SK-N-SH (cell line): ENCODE data around the gene SH3D19. TPM values are rescaled to one million over a fixed set of nuclear protein-coding genes. Genes with fewer than 3 reads are reported as not detected.

Experiments
- CTCF ChIA-PET: fragments of 300-600, 350-600 bp; formaldehyde crosslinking; extraction: SDS; loops from one replicate; lab custom pipeline; 2021; lab: Yijun Ruan, JAX
- POLR2A ChIA-PET: fragments of 350-600 bp; sonication (Branson Sonifier 250); formaldehyde crosslinking; extraction: SDS; loops from one replicate; lab custom pipeline; 2020; ENCODE audit warnings: antibody characterized with exemption, inconsistent platforms; lab: Yijun Ruan, JAX
- DNase-seq: peaks from one replicate; pipeline ENCODE4 v3.0.0; 2012
- H2AFZ ChIP-seq: fragments of 200-600 bp; sonication (generic); 2 replicates; pipeline ENCODE4 v1.8.1; 2016; ENCODE audit warnings: antibody characterized with exemption, mild to moderate bottlenecking, low read depth
- H3F3A ChIP-seq: fragments of 200-600 bp; sonication (generic); replicated peaks from 2 replicates; pipeline ENCODE3; 2016; ENCODE audit warnings: antibody characterized with exemption, mild to moderate bottlenecking; ENCODE audit not compliant: insufficient read depth
- H3K27ac ChIP-seq, 2 experiments: fragments of 200-500 bp in 1 of 2; fragments of 200-600 bp in 1 of 2; sonication (Bioruptor generic) in 1 of 2; sonication (generic), shearing (Covaris generic) in 1 of 2; 2 replicates each; pipeline versions ENCODE4 v1.5.1 to v1.6.1; 2014 to 2016; ENCODE audit warnings: low read depth in 2 of 2, inconsistent platforms in 1 of 2, low read length in 1 of 2, mild to moderate bottlenecking in 1 of 2, mixed read lengths in 1 of 2
- H3K27me3 ChIP-seq: fragments of 200-600 bp; sonication (generic), shearing (Covaris generic); 2 replicates; pipeline ENCODE4 v1.6.1; 2016; ENCODE audit warnings: mixed run types; ENCODE audit not compliant: insufficient read depth
- H3K36me3 ChIP-seq, 2 experiments: fragments of 200-500 bp in 1 of 2; fragments of 200-600 bp in 1 of 2; sonication (Bioruptor generic) in 1 of 2; sonication (generic) in 1 of 2; replicated peaks in 1 of 2; 2 replicates each; pipeline versions ENCODE3 to v1.5.1; 2014 to 2016; ENCODE audit warnings: low read length in 1 of 2, mild to moderate bottlenecking in 1 of 2; ENCODE audit not compliant: insufficient read depth in 2 of 2, control insufficient read depth in 1 of 2
- H3K4me1 ChIP-seq, 2 experiments: fragments of 200-500 bp in 1 of 2; fragments of 200-600 bp in 1 of 2; sonication (Bioruptor generic) in 1 of 2; sonication (generic), shearing (Covaris generic) in 1 of 2; 2 replicates each; pipeline versions ENCODE4 v1.5.1 to v1.6.1; 2014 to 2016; ENCODE audit warnings: low read depth in 1 of 2, low read length in 1 of 2, mixed run types in 1 of 2; ENCODE audit not compliant: insufficient read depth in 2 of 2, control insufficient read depth in 1 of 2
- H3K4me2 ChIP-seq: fragments of 200-600 bp; sonication (generic), shearing (Covaris generic); 2 replicates; pipeline ENCODE4 v1.6.1; 2017; ENCODE audit warnings: mixed run types
- H3K4me3 ChIP-seq, 2 experiments: fragments of 200-500 bp in 1 of 2; fragments of 200-600 bp in 1 of 2; sonication (Bioruptor generic) in 1 of 2; sonication (generic), shearing (Covaris generic) in 1 of 2; 2 replicates each; pipeline versions ENCODE4 v1.5.1 to v1.8.1; 2014 to 2016; ENCODE audit warnings: low read depth in 2 of 2, inconsistent platforms in 1 of 2, low read length in 1 of 2, mild to moderate bottlenecking in 1 of 2, mixed read lengths in 1 of 2, moderate library complexity in 1 of 2
- H3K79me2 ChIP-seq: fragments of 200-600 bp; sonication (generic); 2 replicates; pipeline ENCODE4 v1.8.1; 2017; ENCODE audit warnings: mild to moderate bottlenecking; ENCODE audit not compliant: insufficient read depth
- H3K9ac ChIP-seq: fragments of 200-600 bp; sonication (generic); 2 replicates; pipeline ENCODE4 v1.6.1; 2017; ENCODE audit warnings: mixed run types
- H3K9me2 ChIP-seq: fragments of 200-600 bp; sonication (generic); 2 replicates; pipeline ENCODE4 v1.6.1; 2017; ENCODE audit warnings: mixed run types
- H3K9me3 ChIP-seq: fragments of 200-600 bp; sonication (generic); 2 replicates; pipeline ENCODE4 v1.6.1; 2017; ENCODE audit warnings: mixed run types, mild to moderate bottlenecking, moderate library complexity
- H4K20me1 ChIP-seq: fragments of 200-600 bp; sonication (generic); 2 replicates; pipeline ENCODE4 v1.6.1; 2017; ENCODE audit warnings: mild to moderate bottlenecking, mixed run types; ENCODE audit not compliant: insufficient read depth
- CHD2 ChIP-seq: fragments of 150-350 bp; IDR thresholded peaks from 2 replicates; pipeline ENCODE4 v1.6.1; 2018; ENCODE audit warnings: low read length; ENCODE audit not compliant: partially characterized antibody
- CTCF ChIP-seq: fragments of 200-600 bp; sonication (generic); IDR thresholded peaks from 2 replicates; pipeline ENCODE4 v1.6.1; 2017; ENCODE audit warnings: antibody characterized with exemption, mild to moderate bottlenecking, moderate library complexity
- ELF1 ChIP-seq: IDR thresholded peaks from 2 replicates; pipeline ENCODE4 v1.4.0; 2012
- EZH2phosphoT487 ChIP-seq: fragments of 200-600 bp; sonication (generic); IDR thresholded peaks from 2 replicates; pipeline ENCODE4 v1.6.1; 2017; ENCODE audit warnings: low read depth, mixed run types, mild to moderate bottlenecking, antibody characterized with exemption, moderate library complexity, borderline replicate concordance
- FOXJ3 ChIP-seq: sonication (generic); formaldehyde crosslinking; IDR thresholded peaks from 2 replicates; pipeline ENCODE4 v1.5.1; 2020; ENCODE audit warnings: mild to moderate bottlenecking, missing genetic modification reagents
- FOXM1 ChIP-seq: IDR thresholded peaks from 2 replicates; pipeline ENCODE4 v1.4.0; 2012; ENCODE audit warnings: low read depth, mild to moderate bottlenecking
- GABPA ChIP-seq: IDR thresholded peaks from 2 replicates; pipeline ENCODE4 v1.4.0; 2012; ENCODE audit warnings: low read depth, mild to moderate bottlenecking
- GATA2 ChIP-seq: sonication (generic); formaldehyde crosslinking; IDR thresholded peaks from 2 replicates; pipeline ENCODE4 v1.5.0; 2020; ENCODE audit warnings: mild to moderate bottlenecking, missing genetic modification reagents
- IRF3 ChIP-seq: fragments of 150-350 bp; IDR thresholded peaks from 2 replicates; pipeline ENCODE4 v1.6.1; 2016; ENCODE audit warnings: mild to moderate bottlenecking, low read depth, low read length
- MAX ChIP-seq: IDR thresholded peaks from 2 replicates; pipeline ENCODE4 v1.4.0; 2012; ENCODE audit warnings: low read depth
- MEF2A ChIP-seq: IDR thresholded peaks from 2 replicates; pipeline ENCODE4 v1.4.0; 2012; ENCODE audit warnings: low read depth, borderline replicate concordance
- MXI1 ChIP-seq: IDR thresholded peaks from 2 replicates; pipeline ENCODE4 v1.6.1; 2012; ENCODE audit warnings: mild to moderate bottlenecking, low read depth, low read length, improper control_type of control experiment
- NFIC ChIP-seq: IDR thresholded peaks from 2 replicates; pipeline ENCODE4 v1.4.0; 2012; ENCODE audit warnings: borderline replicate concordance
- RAD21 ChIP-seq: IDR thresholded peaks from 2 replicates; pipeline ENCODE4 v1.6.1; 2012; ENCODE audit warnings: mild to moderate bottlenecking, low read length
- RCOR1 ChIP-seq: fragments of 150-350 bp; IDR thresholded peaks from 2 replicates; pipeline ENCODE4 v1.6.1; 2017; ENCODE audit warnings: antibody characterized with exemption, low read length
- RFX5 ChIP-seq: IDR thresholded peaks from 2 replicates; pipeline ENCODE4 v1.6.1; 2012; ENCODE audit warnings: mild to moderate bottlenecking, improper control_type of control experiment, low read length
- SMC3 ChIP-seq: IDR thresholded peaks from 2 replicates; pipeline ENCODE4 v1.6.1; 2012; ENCODE audit warnings: low read depth, low read length, improper control_type of control experiment
- TCF12 ChIP-seq: IDR thresholded peaks from 2 replicates; pipeline ENCODE4 v1.4.0; 2012
- USF1 ChIP-seq: IDR thresholded peaks from 2 replicates; pipeline ENCODE4 v1.4.0; 2012; ENCODE audit warnings: low read depth, borderline replicate concordance
- YY1 ChIP-seq: IDR thresholded peaks from 2 replicates; pipeline ENCODE4 v1.4.0; 2012; ENCODE audit warnings: low read depth, mild to moderate bottlenecking
- ZBTB33 ChIP-seq: IDR thresholded peaks from 2 replicates; pipeline ENCODE4 v1.4.0; 2012; ENCODE audit warnings: low read depth, borderline replicate concordance
- WGBS: methylation state at CpG from one replicate; pipeline ENCODE4 v1.1.6; 2017; ENCODE audit warnings: low lambda C conversion rate; 5-methylcytosine and 5-hydroxymethylcytosine counted together
- polyA plus RNA-seq, 3 experiments: library from polyadenylated mRNA; depleted of rRNA; stranded (reverse); fragments of >200 nt; gene quantifications; 2 replicates each; pipeline ENCODE4 v1.2.3, GENCODE V29; 2012

Gene SH3D19
- polyA plus RNA-seq, 1 of the 3 experiments (the other 2 are of a cell fraction) = 7.1 TPM

GRCh38 chr4:151157543-151157942 is 167.9 kb downstream of the SH3D19 start:
- H3K79me2 ChIP-seq = no peaks in the 10 kb centered on the region
- no peak overlapping the region for H3K27ac ChIP-seq
- no peak overlapping the region for H2AFZ ChIP-seq
- CTCF ChIA-PET = interaction anchor here (0.7 to 1.4 kb wide), 2 partner anchors 17 to 119 kb away, joined by 3 to 4 read pairs; no protein-coding TSS in a partner anchor
- no peak overlapping the region for H3K9ac ChIP-seq
- WGBS = 95% methylated on average over 2 of the region's 2 CpGs
- H3K4me1 ChIP-seq = no peaks in the 10 kb centered on the region
- DNase-seq = no peak
- no peaks in the 10 kb centered on the region for H3K9me2 ChIP-seq
- no peak overlapping the region for H3K4me2 ChIP-seq
- peaks cover 3 to 30% of the 10 kb centered on the region in 2 experiments for H3K36me3 ChIP-seq
- peaks cover 2% of the 10 kb centered on the region for H3F3A ChIP-seq
- TF ChIP-seq YY1 (no peak), ELF1 (no peak), RFX5 (no peak), CHD2 (no peak), EZH2phosphoT487 (no peak), CTCF (no peak), MXI1 (no peak), GATA2 (CRISPR knock-in tag) (no peak), NFIC (no peak), USF1 (no peak), TCF12 (no peak), GABPA (no peak), FOXJ3 (CRISPR knock-in tag) (no peak), MAX (no peak), IRF3 (no peak)
- TF ChIP-seq, all 33 proteins: peak for 0
- Histone ChIP-seq H3K4me3 (no peak overlapping the region), H3K9me3 (no peaks in the 10 kb centered on the region), H4K20me1 (no peaks in the 10 kb centered on the region), H3K27me3 (no peaks in the 10 kb centered on the region)
- POLR2A ChIA-PET = no interaction called here

GRCh38 chr4:151153585-151153984 is 171.8 kb downstream of the SH3D19 start:
- Histone ChIP-seq H3K27me3 (no peaks in the 10 kb centered on the region), H3K4me2 (no peak overlapping the region), H3K4me3 (no peak overlapping the region), H3K79me2 (no peaks in the 10 kb centered on the region), H3K9me3 (no peaks in the 10 kb centered on the region), H3K4me1 (no peaks in the 10 kb centered on the region), H4K20me1 (no peaks in the 10 kb centered on the region), H2AFZ (no peak overlapping the region), H3K9me2 (no peaks in the 10 kb centered on the region), H3K36me3 (peaks cover 2 to 30% of the 10 kb centered on the region in 2 experiments), H3K27ac (no peak overlapping the region), H3K9ac (no peak overlapping the region), H3F3A (no peaks in the 10 kb centered on the region)
- WGBS = 96% methylated on average over 2 of the region's 2 CpGs
- POLR2A ChIA-PET = no interaction called here
- CTCF ChIA-PET = interaction anchor here (0.6 kb wide), 1 partner anchor 14 kb away, joined by 3 read pairs; no protein-coding TSS in a partner anchor
- DNase-seq = no peak
- TF ChIP-seq SMC3 (no peak), YY1 (no peak), FOXM1 (no peak), TCF12 (no peak), MEF2A (no peak), RAD21 (no peak), CHD2 (no peak), ZBTB33 (no peak), GABPA (no peak), RCOR1 (no peak), RFX5 (no peak)
